Body of pancreas (tissue), 4 donors: Measurements from ENCODE around the gene EFCAB6.

Experiments
- POLR2A ChIP-seq, 3 donors: fragments of 450-650 bp; IDR thresholded peaks; one replicate each; pipeline ENCODE4 v1.6.1; 2016; ENCODE audit warnings: antibody characterized with exemption in 3 of 3, mild to moderate bottlenecking in 2 of 3
- TF ChIP-seq, protein P1 (sequence below), 7 experiments: fragments of 450-650 bp in 4 of 7; fragments of 200-600 bp in 3 of 7; sonication (generic) in 3 of 7; IDR thresholded peaks; one replicate each; pipeline ENCODE4 v1.5.1; 2016 to 2019; ENCODE audit warnings: antibody characterized with exemption in 7 of 7

- TF ChIP-seq, protein P1, sequence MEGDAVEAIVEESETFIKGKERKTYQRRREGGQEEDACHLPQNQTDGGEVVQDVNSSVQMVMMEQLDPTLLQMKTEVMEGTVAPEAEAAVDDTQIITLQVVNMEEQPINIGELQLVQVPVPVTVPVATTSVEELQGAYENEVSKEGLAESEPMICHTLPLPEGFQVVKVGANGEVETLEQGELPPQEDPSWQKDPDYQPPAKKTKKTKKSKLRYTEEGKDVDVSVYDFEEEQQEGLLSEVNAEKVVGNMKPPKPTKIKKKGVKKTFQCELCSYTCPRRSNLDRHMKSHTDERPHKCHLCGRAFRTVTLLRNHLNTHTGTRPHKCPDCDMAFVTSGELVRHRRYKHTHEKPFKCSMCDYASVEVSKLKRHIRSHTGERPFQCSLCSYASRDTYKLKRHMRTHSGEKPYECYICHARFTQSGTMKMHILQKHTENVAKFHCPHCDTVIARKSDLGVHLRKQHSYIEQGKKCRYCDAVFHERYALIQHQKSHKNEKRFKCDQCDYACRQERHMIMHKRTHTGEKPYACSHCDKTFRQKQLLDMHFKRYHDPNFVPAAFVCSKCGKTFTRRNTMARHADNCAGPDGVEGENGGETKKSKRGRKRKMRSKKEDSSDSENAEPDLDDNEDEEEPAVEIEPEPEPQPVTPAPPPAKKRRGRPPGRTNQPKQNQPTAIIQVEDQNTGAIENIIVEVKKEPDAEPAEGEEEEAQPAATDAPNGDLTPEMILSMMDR (IDR thresholded peaks at IDR 0.05): no peak
- TF ChIP-seq POLR2A (IDR thresholded peaks at IDR 0.05): no peak
These were observed 283.3 kb downstream of the EFCAB6 start for GRCh38 chr22:43528601-43529360.
